ENCODE results near the gene SPATA24.

- TF ChIP-seq SP1 (IDR thresholded peaks at IDR 0.05) (no peak), LEF1 (IDR thresholded peaks at IDR 0.05; ENCODE audit: borderline replicate concordance) (no peak)
These were observed 13.0 kb downstream of the SPATA24 start for GRCh38 chr5:139390639-139391569.
